Medulla oblongata (tissue), 1 donor: ENCODE results near the gene CPT1B.
A peak's percentile ranks its signal among the peaks of the same experiment; 100 is the strongest.
"Not testable (repeated sequence)": the region's sequence is repeated elsewhere in the genome, so short reads cannot be mapped to it uniquely, and the experiment has no call there.

Experiments used
- DNase-seq: peaks from one replicate; pipeline ENCODE4 v3.0.0-alpha.2; 2015; ENCODE audit errors: extremely low spot score

CPT1B gene

DNA sequence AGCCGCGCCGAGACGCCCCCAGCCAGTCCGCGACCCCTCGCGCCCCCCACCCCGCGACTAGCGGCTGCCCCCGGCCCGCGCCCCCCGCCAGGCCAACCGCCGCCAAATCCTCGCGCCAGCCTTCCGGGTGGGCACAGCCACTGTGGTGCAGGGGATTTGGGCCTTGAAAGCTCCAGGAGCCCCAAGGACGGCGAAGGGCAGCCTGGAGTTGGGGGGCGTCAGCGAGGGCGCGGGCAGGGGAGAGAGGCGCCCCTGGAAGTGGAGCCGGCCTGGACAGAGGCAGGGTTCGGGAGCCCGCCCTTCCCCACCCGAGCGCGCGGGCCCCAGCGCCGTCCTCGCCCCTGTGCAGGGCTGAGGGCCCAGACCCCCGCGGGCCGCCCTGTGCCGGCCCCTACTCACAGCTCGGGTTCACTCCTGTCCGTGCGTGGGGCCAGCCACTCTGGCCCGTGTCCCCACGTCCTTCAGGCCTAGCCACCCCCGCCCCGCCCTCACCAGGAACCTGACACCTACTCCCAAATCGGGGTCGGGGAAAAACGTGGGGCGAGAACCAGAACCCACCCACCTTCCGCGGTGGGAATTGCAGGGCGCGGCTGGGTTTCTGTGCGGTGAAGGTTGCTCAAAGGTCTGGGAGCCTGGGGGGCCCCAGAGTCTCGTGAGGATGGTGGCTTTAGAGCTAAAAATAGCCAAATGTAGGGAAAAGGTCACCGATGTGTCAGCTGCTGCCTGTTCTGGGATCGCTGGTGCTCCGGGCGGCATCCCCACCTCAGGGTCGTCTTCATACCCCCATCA lies at the start of gene CPT1B:
CPT1B (minus strand) TSS at position 441 of the 789 bp plus-strand sequence. CDS start 512 bp downstream, outside the sequence.
- DNase-seq, result no peak

DNA sequence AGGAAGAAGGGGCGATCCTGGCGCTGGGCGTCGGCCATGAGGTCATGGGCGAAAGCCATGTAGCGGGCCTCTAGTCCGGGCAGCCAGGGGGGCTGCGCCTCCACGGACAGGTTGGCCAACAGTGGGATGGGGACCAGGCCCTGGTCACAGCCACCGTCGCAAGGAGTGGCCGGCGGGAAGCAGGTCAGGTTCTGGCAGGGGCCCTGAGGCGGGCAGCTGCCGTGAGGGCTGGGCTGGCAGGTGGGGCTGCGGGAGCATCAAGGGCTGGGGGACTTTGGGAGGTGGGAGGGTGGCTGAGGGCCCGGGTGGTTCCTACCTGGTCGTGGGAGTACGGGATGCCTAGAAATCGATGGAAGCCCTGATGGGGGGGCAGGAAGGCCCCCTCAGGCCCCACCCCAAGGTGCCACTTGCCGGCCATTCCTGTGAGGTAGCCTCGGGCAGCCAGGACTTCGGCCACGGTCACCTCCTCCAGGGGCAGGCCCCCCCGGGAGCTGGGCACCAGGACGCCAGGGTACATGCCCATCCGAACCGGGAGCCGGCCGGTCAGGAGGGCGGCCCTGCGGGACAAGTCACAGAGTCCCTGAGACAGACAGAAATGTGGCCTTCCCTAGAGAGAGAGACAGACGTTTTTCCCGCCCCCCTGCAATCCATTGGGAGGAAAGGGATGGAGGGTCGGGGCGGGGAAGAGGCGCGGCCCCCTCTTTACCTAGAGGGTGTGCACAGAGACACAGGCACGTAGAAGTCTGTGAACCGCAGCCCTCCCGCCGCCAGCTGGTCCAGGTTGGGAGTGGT lies 48.8 kb upstream of the CPT1B start:
- no peak for DNase-seq

DNA sequence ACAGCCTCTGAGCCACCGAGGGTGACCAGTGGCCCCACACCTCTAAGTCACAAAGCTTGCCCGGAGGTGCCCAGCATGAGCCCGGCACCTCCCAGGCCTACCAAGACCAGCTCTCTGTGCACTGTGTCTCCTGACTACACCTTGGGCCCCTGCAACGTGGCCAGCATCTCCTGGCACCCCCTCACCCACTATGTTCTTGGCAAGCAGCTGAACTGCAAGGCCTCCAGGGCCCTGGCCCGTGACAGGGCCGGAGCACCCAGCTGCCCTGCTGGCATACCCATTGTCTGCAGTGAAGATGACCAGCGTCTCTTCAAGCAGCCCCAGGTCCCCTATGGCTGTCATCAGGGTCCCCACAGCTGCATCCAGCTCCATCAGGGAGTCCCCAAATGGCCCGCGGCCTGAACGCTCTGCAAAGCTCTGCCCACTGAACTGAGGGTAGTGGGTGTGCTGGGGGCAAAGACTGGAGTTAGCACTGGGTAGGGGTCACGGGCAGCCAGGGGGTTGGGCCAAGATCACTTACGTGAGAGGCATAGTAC lies 48.2 kb upstream of the CPT1B start:
- no peak for DNase-seq

DNA sequence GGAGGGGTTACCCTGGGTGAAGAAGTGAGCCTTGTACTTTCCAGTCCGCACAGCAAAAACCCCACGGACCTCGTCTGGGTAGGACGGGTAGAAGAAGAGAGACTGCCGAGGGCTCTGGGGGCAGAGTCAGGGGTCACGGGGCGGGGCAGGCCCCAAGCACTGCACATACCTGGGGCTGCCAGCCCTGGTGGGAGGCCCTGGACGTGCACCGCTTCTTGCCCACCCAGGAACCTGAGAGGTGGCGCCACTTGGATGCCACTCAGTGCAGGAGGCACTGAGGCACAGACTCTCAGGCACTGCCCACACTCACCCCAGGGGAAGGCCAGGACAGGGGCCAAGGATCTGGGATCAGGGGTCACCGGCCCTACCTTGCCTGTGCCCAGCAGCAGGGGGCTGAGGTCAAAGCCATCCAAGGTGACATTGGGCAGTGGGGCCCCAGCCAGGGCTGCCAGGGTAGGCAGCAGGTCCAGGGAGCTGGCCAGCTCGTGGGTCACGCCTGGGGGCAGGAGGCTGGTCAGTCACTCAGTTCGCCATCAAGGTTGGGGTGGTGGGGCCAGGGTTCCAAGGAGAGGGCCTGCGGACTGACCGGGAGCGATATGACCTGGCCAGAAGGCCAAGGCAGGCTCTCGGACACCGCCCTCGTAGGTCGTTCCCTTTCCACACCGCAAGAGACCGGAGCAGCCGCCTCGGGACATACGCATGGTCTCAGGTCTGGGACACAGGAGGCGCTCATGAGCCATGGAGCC lies 47.5 kb upstream of the CPT1B start:
- DNase-seq, result no peak

DNA sequence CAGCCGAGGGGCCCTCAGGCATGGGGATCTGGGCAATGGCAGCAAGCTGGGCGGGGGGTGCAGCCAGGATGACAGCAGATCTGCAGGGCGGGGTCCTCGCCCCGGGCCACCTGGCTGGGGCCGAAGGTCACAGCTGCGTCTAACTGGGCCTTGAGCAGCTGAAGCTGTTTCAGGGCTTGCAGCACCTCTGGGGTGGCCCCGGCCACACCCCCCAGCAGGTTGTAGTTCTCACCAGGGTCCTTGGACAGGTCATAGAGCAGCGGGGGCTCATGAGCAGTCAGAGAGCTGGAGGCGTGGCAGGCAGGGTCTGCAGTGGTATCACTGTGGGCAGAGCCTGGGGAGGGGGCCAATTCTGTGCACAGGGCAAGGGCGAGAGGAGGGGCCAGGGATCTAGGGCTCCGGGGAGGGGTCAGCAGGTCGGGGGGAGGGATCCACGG lies 46.9 kb upstream of the CPT1B start:
- DNase-seq, result no peak

DNA sequence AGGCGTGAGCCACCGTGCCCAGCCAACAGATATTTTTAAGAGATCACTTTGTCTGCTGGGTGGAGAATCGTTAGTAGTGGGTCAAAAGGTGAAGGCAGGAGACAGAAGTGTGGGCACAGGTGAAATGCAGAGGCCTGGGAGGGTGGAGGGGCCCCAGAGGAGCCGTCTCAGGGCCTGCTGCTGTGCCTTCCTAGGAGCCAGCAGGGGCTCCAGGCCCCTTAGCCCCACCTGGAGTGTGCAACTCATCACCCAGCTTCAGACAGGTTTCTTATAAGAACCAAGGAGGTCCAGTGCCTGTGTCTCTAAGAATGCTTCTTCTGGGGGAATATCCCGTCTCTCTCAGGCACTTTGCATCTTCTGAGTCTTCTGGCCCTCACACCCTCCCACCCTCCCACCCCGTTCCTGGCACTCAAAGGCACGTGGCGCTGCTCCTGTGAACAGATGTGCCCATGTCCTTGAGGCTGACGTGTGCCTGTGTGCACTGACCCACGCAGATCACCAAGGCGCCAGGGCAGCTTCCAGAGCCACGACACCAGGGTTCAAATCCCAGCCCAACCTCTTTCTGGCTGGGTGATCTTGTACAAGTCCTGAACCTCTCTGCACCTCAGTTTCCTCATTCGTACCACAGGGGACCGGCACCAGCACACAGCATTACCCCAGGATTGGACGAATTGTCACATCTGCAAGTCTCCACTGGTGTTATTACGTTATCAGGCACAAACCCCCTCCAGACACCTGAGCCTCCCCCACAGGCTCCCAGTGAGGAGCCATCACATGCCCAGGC lies 46.3 kb upstream of the CPT1B start:
- no peak for DNase-seq

DNA sequence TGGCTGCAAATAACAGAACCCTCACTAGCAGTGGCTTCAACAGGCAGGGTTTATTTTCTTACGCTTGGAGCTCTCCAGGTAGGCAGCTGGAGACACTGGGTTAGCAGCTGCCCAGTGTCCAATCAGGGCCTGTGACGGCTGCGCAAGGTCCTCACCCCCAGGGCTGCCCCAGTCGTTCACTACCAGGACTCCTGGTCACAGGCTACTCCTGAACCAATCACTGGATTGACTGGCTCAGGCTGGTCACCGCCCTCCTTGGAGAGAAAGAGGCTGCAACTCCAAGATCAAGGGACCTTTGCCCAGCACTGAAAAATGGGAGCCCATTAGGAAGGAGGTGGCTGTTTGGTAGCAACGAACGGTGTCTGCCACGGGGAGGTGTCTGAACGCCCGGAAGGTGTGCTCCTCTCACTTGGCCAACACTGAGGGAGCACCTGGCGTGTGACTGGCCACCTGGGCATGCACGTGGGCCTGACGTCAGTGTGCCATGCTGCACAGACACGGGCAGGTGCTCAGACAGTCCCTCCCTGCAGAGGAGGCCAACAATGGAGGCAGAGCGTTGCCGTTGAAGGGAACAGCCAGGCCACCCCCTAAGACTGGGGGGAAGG lies 44.6 kb upstream of the CPT1B start:
- DNase-seq, result no peak

DNA sequence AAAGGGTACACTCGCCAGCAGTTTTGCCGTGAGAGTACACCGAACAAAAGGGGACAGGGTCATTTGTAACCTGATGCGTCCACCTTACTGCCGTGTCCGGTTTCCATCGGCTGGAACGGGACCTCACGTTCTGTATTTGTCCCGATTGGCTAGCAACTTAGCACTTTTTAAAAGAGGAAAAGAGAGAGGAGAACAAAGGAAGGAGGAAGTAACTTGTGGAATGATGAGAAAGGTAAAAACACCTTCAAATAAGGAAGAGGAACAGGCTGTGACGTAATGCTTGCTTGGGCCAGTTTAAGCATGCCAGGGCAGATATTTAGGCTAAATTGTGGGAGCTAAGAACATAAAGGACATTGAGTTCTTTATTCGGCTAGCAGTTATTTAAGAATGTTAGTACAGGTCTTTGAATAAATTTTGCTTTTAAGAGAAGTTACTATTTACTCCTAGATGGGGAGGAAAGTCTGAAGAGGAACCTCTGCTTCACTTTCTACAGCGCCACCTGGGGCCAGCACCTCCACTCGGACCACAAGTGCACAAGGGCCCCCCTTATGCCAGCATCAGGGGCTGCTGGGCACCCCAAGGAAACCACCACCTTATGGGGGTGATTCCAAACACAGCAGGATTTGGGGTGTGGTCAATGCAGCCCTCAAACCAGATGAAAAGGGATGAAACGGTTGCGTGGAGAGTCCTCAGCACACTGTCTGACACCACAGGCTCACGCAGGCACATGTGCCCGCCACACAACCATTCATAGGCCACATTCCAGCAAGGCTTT lies 43.9 kb upstream of the CPT1B start:
- DNase-seq, result no peak

DNA sequence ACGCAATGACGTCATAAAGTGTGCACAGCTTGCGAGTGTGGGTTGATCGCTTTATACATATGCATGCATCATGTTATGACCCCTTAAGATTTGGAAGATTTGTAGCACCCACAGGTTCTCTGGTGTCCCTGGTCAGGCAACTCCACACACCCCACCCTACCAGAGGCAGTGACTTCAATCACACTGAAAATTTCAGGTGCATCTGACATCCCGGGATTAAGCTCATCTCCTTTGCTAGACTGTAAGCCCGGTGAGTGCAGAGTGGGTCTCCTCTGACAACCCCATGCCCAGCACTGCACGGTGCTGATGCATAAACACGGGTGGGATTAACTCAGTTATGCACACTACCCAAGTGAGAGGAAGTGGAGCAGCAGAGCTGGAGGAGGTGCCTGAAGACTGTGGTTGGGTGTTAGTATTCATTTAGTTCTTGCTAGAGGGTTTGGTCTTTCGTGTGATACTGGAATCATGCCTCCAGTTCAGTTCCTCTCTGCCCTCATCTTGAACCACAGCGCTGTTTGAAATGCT lies 43.2 kb upstream of the CPT1B start:
- peak; percentile 30 for DNase-seq

DNA sequence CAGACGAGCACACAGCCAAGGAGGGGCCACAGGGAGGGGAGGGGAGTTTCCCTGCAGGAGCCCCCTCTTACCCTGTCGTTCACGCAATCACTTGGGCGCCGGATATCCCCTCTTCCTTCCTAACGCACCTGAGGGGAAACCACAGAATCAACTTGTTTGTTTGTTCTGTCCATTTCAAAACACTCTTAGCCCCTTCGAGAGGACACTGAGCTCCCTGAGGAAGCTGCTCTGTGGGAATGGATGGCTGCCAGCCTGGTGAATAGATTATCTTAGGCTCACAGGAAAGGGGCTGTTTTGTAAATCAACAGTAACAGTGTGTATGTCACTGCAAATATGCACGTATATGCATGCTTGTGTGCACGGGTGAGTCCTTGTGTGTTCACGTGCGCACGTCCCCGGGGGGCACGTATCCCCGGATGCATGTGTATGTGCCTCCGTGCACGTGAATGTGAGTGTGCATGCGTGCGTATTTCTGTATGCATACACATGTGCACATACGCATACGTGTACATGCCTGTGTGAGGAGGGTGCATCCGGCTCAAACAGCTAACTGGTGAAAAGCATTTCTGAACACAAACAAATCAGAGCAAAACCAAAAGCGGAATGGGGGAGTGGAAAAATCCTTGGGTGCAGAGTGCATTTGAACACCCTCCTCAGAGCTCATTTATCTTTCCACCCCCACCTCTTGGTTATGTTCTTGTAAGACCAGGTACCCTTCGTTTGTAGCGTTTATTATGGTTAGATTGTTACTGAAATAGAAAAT lies 42.5 kb upstream of the CPT1B start:
- DNase-seq, result peak; percentile 88

DNA sequence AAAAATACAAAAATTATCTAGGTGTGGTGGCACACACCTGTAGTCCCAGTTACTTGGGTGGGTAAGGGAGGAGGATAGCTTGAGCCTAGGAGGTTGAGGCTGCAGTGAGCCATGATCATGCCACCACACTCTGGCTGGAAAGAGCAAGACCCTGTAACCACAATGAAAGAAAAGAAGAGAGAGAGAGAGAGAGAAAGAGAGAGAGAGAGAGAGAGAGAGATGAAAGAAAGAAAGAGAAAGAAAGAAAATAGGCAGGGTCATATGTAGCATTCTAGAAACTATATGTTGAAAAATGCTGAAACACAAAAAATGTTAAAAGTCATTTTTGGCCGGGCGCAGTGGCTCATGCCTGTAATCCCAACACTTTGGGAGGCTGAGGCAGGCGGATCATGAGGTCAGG lies 36.1 kb upstream of the CPT1B start:
- DNase-seq, result not testable (repeated sequence)

DNA sequence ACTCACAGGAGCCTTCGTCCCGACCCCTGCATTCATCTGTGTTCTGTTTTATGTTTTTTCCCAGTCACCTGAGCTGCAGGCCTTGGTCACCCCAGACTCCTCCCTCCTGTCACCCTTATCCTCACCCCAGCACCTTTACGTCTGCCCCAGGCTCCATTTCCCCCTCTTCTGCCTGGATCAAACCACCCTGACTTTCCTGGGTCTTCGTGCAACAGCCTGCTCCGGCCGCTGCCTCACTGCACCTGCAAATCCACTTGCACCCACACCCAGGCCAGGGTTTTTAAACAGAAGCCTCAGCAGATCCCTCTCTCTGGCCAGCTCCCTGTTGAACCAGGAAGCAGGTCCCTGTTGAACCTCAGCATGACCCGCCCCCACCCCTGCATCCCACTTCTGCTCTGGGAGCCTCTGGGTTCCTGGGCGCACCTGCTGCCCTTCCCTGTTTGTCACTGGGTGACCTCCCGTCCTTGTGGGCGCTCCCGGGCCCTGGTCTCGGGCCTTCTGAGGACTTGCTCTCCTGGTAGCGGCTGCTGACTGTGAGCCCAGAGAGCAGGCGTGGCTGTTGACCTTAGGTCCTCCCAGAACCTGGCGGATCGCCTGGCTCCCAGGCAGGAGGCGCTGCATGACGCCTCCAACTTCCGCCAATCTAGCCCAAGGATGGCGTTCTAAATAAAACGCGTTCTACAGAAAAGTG lies 35.2 kb upstream of the CPT1B start:
- DNase-seq, result no peak

DNA sequence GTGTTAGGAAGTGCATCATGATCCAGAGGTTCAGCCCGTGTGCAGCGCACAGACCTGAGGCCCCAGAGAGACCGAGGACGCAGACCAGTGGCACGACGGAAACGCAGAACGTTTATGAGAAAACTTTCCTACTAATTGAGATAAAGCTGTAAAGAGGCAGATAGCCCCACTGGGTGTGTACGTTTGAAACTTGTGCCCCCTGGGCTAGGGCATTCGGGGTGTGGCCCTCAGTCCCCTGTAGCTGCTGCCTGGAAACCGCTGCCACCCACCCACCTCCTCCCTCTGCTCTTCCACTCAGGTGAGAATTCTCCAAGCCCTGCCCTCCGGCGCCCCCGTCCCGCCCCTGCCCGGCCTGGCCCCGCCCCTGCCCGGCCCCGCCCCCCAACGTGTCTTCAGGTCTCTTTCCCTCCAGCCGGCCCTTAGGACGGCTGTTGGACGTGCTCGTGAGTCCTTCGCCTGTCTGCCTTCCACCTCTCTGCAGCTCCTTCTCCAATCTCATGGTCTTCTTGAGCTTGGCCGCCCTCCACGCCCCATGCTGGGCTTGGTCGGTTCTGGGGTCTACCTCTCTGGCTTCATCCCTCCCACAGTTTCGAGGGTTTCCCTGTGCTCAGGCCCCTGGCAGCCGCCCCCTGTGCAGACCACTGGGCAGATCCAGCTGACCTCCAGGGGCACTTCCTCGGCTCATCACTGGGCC lies 34.4 kb upstream of the CPT1B start:
- DNase-seq, result no peak

DNA sequence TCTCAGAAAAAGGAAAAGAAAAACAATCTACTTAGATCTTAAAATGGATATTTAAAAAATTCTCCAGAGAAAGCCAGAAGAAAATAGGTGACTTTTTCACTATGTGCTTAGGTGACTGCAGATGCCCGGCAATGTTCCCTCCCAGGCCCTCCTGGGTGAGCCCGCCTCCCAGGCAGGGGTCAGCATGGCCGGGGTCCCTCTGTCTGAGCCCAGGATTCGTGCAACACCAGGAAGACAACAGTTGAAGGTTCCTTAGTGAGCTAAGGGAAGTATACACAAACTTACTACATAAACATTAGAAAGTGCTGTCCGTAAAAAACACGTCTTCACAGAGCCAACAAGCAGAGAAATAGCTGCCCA lies 33.9 kb upstream of the CPT1B start:
- DNase-seq, result no peak

DNA sequence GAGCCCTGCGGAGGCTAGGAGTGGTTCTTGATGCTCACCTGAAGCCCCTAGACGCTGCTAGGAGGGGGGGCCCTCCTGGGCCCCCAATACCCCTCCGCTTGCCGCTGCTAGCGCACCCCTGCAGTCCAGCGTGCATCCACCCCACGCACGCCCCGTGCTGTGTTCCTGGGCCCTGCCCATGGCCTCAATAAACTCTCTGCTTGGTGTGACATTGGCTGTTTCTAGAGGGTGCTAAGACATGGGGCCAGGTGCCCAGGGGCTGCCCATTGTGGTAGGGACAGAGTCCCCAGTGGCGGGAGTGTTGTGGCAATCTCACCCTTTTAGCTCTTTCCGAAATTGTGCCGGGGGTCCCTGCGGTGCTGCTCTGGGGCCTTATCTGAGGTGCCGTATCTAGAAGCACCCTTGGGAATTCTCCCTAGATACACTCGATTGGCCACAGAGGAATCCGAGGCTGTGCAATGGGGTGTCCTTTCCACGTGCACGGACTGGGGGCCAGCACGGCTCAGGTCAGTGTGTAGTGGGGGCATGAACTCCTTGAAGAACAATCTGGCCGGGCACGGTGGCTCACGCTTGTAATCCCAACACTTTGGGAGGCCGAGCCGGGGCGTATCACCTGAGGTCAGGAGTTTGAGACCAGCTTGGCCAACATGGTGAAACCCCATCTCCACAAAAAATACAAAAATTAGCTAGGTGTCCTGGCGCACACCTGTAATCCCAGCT lies 33.3 kb upstream of the CPT1B start:
- DNase-seq, result no peak

DNA sequence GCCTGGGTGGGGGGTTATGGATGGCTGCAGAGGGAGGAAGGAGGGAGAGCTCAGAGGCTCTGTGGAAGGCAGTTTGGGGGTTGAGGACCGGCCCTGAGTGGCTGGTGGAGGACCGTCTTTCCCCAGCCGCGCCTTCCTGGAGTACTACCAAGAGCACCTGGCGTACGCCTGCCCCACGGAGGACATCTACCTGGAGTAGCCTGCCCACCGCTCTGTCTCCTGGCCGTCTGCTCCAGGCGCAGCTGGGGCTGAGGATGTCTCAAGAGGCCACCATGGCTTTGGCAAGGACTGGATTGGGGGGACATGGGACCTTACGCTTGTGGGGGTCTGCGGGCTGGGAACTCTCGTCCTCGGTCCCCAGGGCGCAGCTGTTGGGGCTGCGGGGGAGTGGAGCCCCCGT lies 32.4 kb upstream of the CPT1B start:
- no peak for DNase-seq

DNA sequence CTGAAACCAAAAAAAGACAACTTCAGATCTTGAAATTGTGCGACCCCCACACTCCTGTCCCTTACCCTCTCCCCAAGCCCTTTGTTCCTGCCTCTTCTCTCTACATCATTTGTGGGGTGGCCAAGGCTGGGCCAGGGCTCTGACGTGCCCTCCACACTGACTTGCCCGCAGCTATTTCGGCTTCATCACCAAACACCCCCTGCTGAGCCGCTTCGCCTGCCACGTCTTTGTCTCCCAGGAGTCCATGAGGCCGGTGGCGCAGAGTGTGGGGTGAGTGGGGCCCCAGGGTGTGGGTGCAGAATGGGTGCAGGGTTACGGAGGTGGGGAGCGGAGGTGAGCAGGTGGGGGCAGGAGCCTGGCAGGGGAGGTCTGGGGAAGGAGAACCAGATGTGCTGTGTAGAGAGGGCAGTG lies 31.8 kb upstream of the CPT1B start:
- DNase-seq, result no peak
